Natural killer cell (primary cell): ENCODE data around the gene NLGN4X. TPM values are rescaled to one million over a fixed set of nuclear protein-coding genes. Genes with fewer than 3 reads are reported as not detected.

ENCODE experiments used
- ATAC-seq, 3 donors: fragments of 150-1000 bp in 2 of 3; fragments of 200-7000 bp in 1 of 3; cut with Tn5 transposase; 1 replicate in 1 of 3; 2 replicates in 2 of 3; pipeline ENCODE4 v1.10.0; 2021; ENCODE audit warnings: mild to moderate bottlenecking in 2 of 3, moderate library complexity in 2 of 3
- DNase-seq, 2 donors: peaks; one replicate each; pipeline versions ENCODE4 v3.0.0 to v3.0.0-alpha.2; 2013 to 2021; ENCODE audit warnings: mixed read lengths in 1 of 2
- H3K27ac ChIP-seq: one replicate; pipeline ENCODE4 v1.5.1; 2013; ENCODE audit warnings: mild to moderate bottlenecking, low read length
- H3K27me3 ChIP-seq: one replicate; pipeline ENCODE4 v1.6.1; 2013; ENCODE audit warnings: low read length; ENCODE audit not compliant: control insufficient read depth, insufficient read depth
- H3K36me3 ChIP-seq: one replicate; pipeline ENCODE4 v1.6.1; 2013; ENCODE audit warnings: low read length; ENCODE audit not compliant: control insufficient read depth, insufficient read depth
- H3K4me1 ChIP-seq: one replicate; pipeline ENCODE4 v1.6.1; 2013; ENCODE audit warnings: low read length; ENCODE audit not compliant: control insufficient read depth, insufficient read depth
- H3K4me3 ChIP-seq: one replicate; pipeline ENCODE4 v1.5.1; 2013; ENCODE audit warnings: low read length
- H3K9me3 ChIP-seq: one replicate; pipeline ENCODE4 v1.6.1; 2013; ENCODE audit warnings: low read length; ENCODE audit not compliant: control insufficient read depth, insufficient read depth
- H3K27ac Mint-ChIP-seq, 2 donors: one replicate each; pipeline ENCODE4 v1.8.0; 2022; ENCODE audit warnings: mild to moderate bottlenecking in 2 of 2, mixed read lengths in 2 of 2, moderate library complexity in 1 of 2
- H3K27me3 Mint-ChIP-seq, 2 donors: one replicate each; pipeline ENCODE4 v1.8.0; 2022; ENCODE audit warnings: low read depth in 2 of 2, mixed read lengths in 2 of 2
- H3K36me3 Mint-ChIP-seq: one replicate; pipeline ENCODE4 v1.8.0; 2022; ENCODE audit warnings: mixed read lengths
- H3K4me1 Mint-ChIP-seq, 2 donors: one replicate each; pipeline ENCODE4 v1.8.0; 2022; ENCODE audit warnings: mixed read lengths in 2 of 2
- H3K4me3 Mint-ChIP-seq: one replicate; pipeline ENCODE4 v1.8.0; 2022; ENCODE audit warnings: mild to moderate bottlenecking, moderate library complexity, mixed read lengths
- H3K9me3 Mint-ChIP-seq, 2 donors: one replicate each; pipeline ENCODE4 v1.8.0; 2022; ENCODE audit warnings: mixed read lengths in 2 of 2
- CTCF ChIP-seq: fragments of 200-600 bp; IDR thresholded peaks from one replicate; pipeline ENCODE4 v1.8.0; 2022; ENCODE audit warnings: antibody characterized with exemption
- WGBS: methylation state at CpG from one replicate; pipeline ENCODE4 v1.1.7; 2013; ENCODE audit warnings: missing lambda C conversion rate; ENCODE audit not compliant: insufficient coverage; 5-methylcytosine and 5-hydroxymethylcytosine counted together
- intact Hi-C: fragments of 100-400 bp; cut with micrococcal nuclease; formaldehyde crosslinking; loops from one replicate; pipeline ENCODE4 v1.14.2; 2022
- total RNA-seq, 4 donors: library from RNA; stranded (reverse); fragments of 120-200 nt in 1 of 4; gene quantifications; one replicate each; pipeline versions ENCODE4 v1.2.3 to v1.2.4, GENCODE V29; 2013 to 2022

Gene NLGN4X
- total RNA-seq, 3 donors from 2014 or later (not counting 1 experiment from before 2014, with no cell fraction given): not detected

- TF ChIP-seq CTCF: no peak
- no peaks in the 10 kb centered on the region for H3K9me3 ChIP-seq
- no peaks in the 10 kb centered on the region for H3K27me3 Mint-ChIP-seq
- peaks cover 2 to 10% of the 10 kb centered on the region in 2 donors for H3K9me3 Mint-ChIP-seq
- intact Hi-C loops: no loop called here
- no peak overlapping the region for H3K4me3 ChIP-seq
- H3K4me1 ChIP-seq: no peaks in the 10 kb centered on the region
- ATAC-seq (no peak), DNase-seq (no peak)
- no peaks in the 10 kb centered on the region for H3K27me3 ChIP-seq
- no peaks in the 10 kb centered on the region for H3K4me1 Mint-ChIP-seq
- H3K36me3 Mint-ChIP-seq: no peaks in the 10 kb centered on the region
- WGBS: no CpG with 5 or more reads among the region's 1 CpG
- no peak overlapping the region for H3K4me3 Mint-ChIP-seq
- H3K36me3 ChIP-seq: no peaks in the 10 kb centered on the region
- no peak overlapping the region for H3K27ac ChIP-seq
- no peak overlapping the region for H3K27ac Mint-ChIP-seq
Observed at GRCh38 chrX:5979338-5979737, 249.3 kb downstream of the NLGN4X start.

GRCh38 chrX:5976332-5976731 is 252.3 kb downstream of the NLGN4X start:
- H3K4me1 ChIP-seq: no peaks in the 10 kb centered on the region
- Mint-ChIP-seq H3K4me3 (no peak overlapping the region), H3K4me1 (no peaks in the 10 kb centered on the region), H3K27me3 (no peaks in the 10 kb centered on the region), H3K27ac (no peak overlapping the region), H3K9me3 (peaks cover 2 to 10% of the 10 kb centered on the region in 2 donors), H3K36me3 (no peaks in the 10 kb centered on the region)
- DNase-seq (no peak), ATAC-seq (no peak)
- intact Hi-C loops: no loop called here
- H3K9me3 ChIP-seq: no peaks in the 10 kb centered on the region
- H3K27ac ChIP-seq: no peak overlapping the region
- WGBS: 92% methylated on average over 2 of the region's 4 CpGs
- H3K4me3 ChIP-seq: no peak overlapping the region
- TF ChIP-seq CTCF: no peak
- no peaks in the 10 kb centered on the region for H3K27me3 ChIP-seq
- H3K36me3 ChIP-seq: no peaks in the 10 kb centered on the region

- Histone ChIP-seq H3K4me3 (no peak overlapping the region), H3K27ac (no peak overlapping the region), H3K27me3 (no peaks in the 10 kb centered on the region), H3K4me1 (no peaks in the 10 kb centered on the region), H3K9me3 (no peaks in the 10 kb centered on the region), H3K36me3 (no peaks in the 10 kb centered on the region)
- H3K27me3 Mint-ChIP-seq: no peaks in the 10 kb centered on the region
- no peaks in the 10 kb centered on the region for H3K36me3 Mint-ChIP-seq
- no peak overlapping the region for H3K4me3 Mint-ChIP-seq
- no peaks in the 10 kb centered on the region for H3K4me1 Mint-ChIP-seq
- no peak for DNase-seq
- TF ChIP-seq CTCF: no peak
- ATAC-seq: no peak
- no peak overlapping the region for H3K27ac Mint-ChIP-seq
- peaks cover 2 to 5% of the 10 kb centered on the region in 2 donors for H3K9me3 Mint-ChIP-seq
- intact Hi-C loops: no loop called here
Observed at GRCh38 chrX:5971300-5971699, 257.4 kb downstream of the NLGN4X start.

GRCh38 chrX:5965406-5965805 is 263.3 kb downstream of the NLGN4X start:
- no peaks in the 10 kb centered on the region for H3K9me3 ChIP-seq
- 95% methylated on average over 2 of the region's 3 CpGs for WGBS
- Mint-ChIP-seq H3K27me3 (no peaks in the 10 kb centered on the region), H3K4me3 (no peak overlapping the region), H3K9me3 (peaks cover 2 to 5% of the 10 kb centered on the region in 2 donors), H3K27ac (no peak overlapping the region), H3K36me3 (no peaks in the 10 kb centered on the region), H3K4me1 (no peaks in the 10 kb centered on the region)
- no peak for TF ChIP-seq CTCF
- intact Hi-C loops: no loop called here
- H3K36me3 ChIP-seq: no peaks in the 10 kb centered on the region
- DNase-seq (no peak), ATAC-seq (no peak)
- no peak overlapping the region for H3K27ac ChIP-seq
- H3K4me1 ChIP-seq: no peaks in the 10 kb centered on the region
- no peak overlapping the region for H3K4me3 ChIP-seq
- no peaks in the 10 kb centered on the region for H3K27me3 ChIP-seq
